H9 (cell line): ENCODE measurements around the gene CISD2. TPM values are rescaled to one million over a fixed set of nuclear protein-coding genes. Genes with fewer than 3 reads are reported as not detected.

Source experiments
- DNase-seq: peaks from one replicate; pipeline ENCODE4 v3.0.0-alpha.2; 2017
- H2AFZ ChIP-seq: one replicate; pipeline ENCODE4 v1.6.1; 2013; ENCODE audit warnings: mild to moderate bottlenecking, low read length, control low read depth, moderate library complexity
- H2AK5ac ChIP-seq: 2 replicates; pipeline ENCODE4 v1.6.1; 2013; ENCODE audit warnings: low read length, control low read depth, mixed read lengths; ENCODE audit not compliant: insufficient read length
- H2BK120ac ChIP-seq: one replicate; pipeline ENCODE4 v1.6.1; 2013; ENCODE audit warnings: low read depth, mild to moderate bottlenecking, low read length, control low read depth, inconsistent platforms; ENCODE audit not compliant: poor library complexity, severe bottlenecking
- H2BK12ac ChIP-seq: 2 replicates; pipeline ENCODE4 v1.6.1; 2013; ENCODE audit warnings: low read length, control low read depth, mixed read lengths, low read depth; ENCODE audit not compliant: insufficient read length
- H2BK15ac ChIP-seq: 2 replicates; pipeline ENCODE4 v1.6.1; 2013; ENCODE audit warnings: low read depth, low read length, control low read depth
- H2BK20ac ChIP-seq: one replicate; pipeline ENCODE4 v1.6.1; 2013; ENCODE audit warnings: low read depth, mild to moderate bottlenecking, low read length, control low read depth, inconsistent platforms; ENCODE audit not compliant: poor library complexity, severe bottlenecking
- H2BK5ac ChIP-seq: 2 replicates; pipeline ENCODE4 v1.6.1; 2013; ENCODE audit warnings: low read length, control low read depth, mixed read lengths; ENCODE audit not compliant: insufficient read length
- H3K14ac ChIP-seq: 2 replicates; pipeline ENCODE4 v1.6.1; 2013; ENCODE audit warnings: low read length, control low read depth; ENCODE audit not compliant: insufficient read depth
- H3K18ac ChIP-seq: 2 replicates; pipeline ENCODE4 v1.6.1; 2013; ENCODE audit warnings: low read depth, mild to moderate bottlenecking, mixed read lengths, low read length, control low read depth; ENCODE audit not compliant: insufficient read length
- H3K23ac ChIP-seq: 2 replicates; pipeline ENCODE4 v1.6.1; 2013; ENCODE audit warnings: low read length, control low read depth, mixed read lengths, low read depth; ENCODE audit not compliant: insufficient read length
- H3K23me2 ChIP-seq: 2 replicates; pipeline ENCODE4 v1.6.1; 2013; ENCODE audit warnings: low read depth, mild to moderate bottlenecking, mixed read lengths, low read length, control low read depth; ENCODE audit not compliant: insufficient read length, poor library complexity, severe bottlenecking
- H3K27ac ChIP-seq: 2 replicates; pipeline ENCODE4 v1.5.1; 2013; ENCODE audit warnings: low read length, control low read depth, mixed read lengths, low read depth; ENCODE audit not compliant: insufficient read length
- H3K27me3 ChIP-seq: 2 replicates; pipeline ENCODE4 v1.6.1; 2013; ENCODE audit warnings: low read length, control low read depth, inconsistent platforms; ENCODE audit not compliant: insufficient read depth
- H3K4ac ChIP-seq: 2 replicates; pipeline ENCODE4 v1.6.1; 2013; ENCODE audit warnings: low read depth, mild to moderate bottlenecking, control low read depth, inconsistent platforms, low read length, moderate library complexity
- H3K4me1 ChIP-seq: 2 replicates; pipeline ENCODE4 v1.6.1; 2013; ENCODE audit warnings: low read length, control low read depth, inconsistent platforms; ENCODE audit not compliant: insufficient read depth
- H3K4me2 ChIP-seq: 2 replicates; pipeline ENCODE4 v1.6.1; 2013; ENCODE audit warnings: low read length, control low read depth, mixed read lengths; ENCODE audit not compliant: insufficient read length, insufficient read depth
- H3K56ac ChIP-seq: 2 replicates; pipeline ENCODE4 v1.6.1; 2013; ENCODE audit warnings: low read depth, mild to moderate bottlenecking, mixed read lengths, low read length, control low read depth; ENCODE audit not compliant: insufficient read length
- H3K79me1 ChIP-seq: 2 replicates; pipeline ENCODE4 v1.6.1; 2013; ENCODE audit warnings: low read depth, mild to moderate bottlenecking, moderate library complexity, low read length, control low read depth, inconsistent platforms; ENCODE audit not compliant: insufficient read depth, poor library complexity, severe bottlenecking
- H3K79me2 ChIP-seq: 2 replicates; pipeline ENCODE4 v1.6.1; 2013; ENCODE audit warnings: low read length, control low read depth, inconsistent platforms; ENCODE audit not compliant: insufficient read depth
- H3K9ac ChIP-seq: 2 replicates; pipeline ENCODE4 v1.6.1; 2013; ENCODE audit warnings: low read length, control low read depth, mixed read lengths; ENCODE audit not compliant: insufficient read length; ENCODE audit errors: extremely low read depth
- H3K9me3 ChIP-seq: one replicate; pipeline ENCODE4 v1.6.1; 2013; ENCODE audit warnings: low read depth, low read length, inconsistent platforms; ENCODE audit not compliant: control insufficient read depth
- H3T11ph ChIP-seq: one replicate; pipeline ENCODE4 v1.6.1; 2013; ENCODE audit warnings: mild to moderate bottlenecking, low read length, control low read depth, inconsistent platforms
- H4K20me1 ChIP-seq: one replicate; pipeline ENCODE4 v1.6.1; 2013; ENCODE audit not compliant: control insufficient read depth, insufficient read length, insufficient read depth
- H4K5ac ChIP-seq: 2 replicates; pipeline ENCODE4 v1.6.1; 2013; ENCODE audit warnings: low read depth, mild to moderate bottlenecking, mixed read lengths, low read length, control low read depth; ENCODE audit not compliant: insufficient read length
- H4K8ac ChIP-seq: replicated peaks from 2 replicates; pipeline ENCODE4 v1.6.1; 2013; ENCODE audit warnings: low read length, control low read depth, mixed read lengths, low read depth; ENCODE audit not compliant: insufficient read length
- H4K91ac ChIP-seq: 2 replicates; pipeline ENCODE4 v1.6.1; 2013; ENCODE audit warnings: low read depth, mild to moderate bottlenecking, moderate library complexity, mixed read lengths, low read length, control low read depth; ENCODE audit not compliant: insufficient read length
- H3K27ac Mint-ChIP-seq, 3 experiments: 2 replicates in 2 of 3; 3 replicates in 1 of 3; pipeline ENCODE4 v1.8.0; 2020 to 2021; ENCODE audit warnings: mixed read lengths in 3 of 3, mild to moderate bottlenecking in 1 of 3, moderate library complexity in 1 of 3
- H3K27me3 Mint-ChIP-seq: 2 replicates; pipeline ENCODE4 v1.8.0; 2021; ENCODE audit warnings: low read depth, mild to moderate bottlenecking, moderate library complexity, mixed read lengths
- H3K36me3 Mint-ChIP-seq, 3 experiments: 2 replicates in 2 of 3; 3 replicates in 1 of 3; pipeline ENCODE4 v1.8.0; 2020 to 2021; ENCODE audit warnings: low read depth in 3 of 3, mixed read lengths in 3 of 3; ENCODE audit not compliant: insufficient read depth in 1 of 3
- H3K4me1 Mint-ChIP-seq, 2 experiments: 2 replicates each; pipeline ENCODE4 v1.8.0; 2020; ENCODE audit warnings: mixed read lengths in 2 of 2
- H3K4me3 Mint-ChIP-seq, 2 experiments: 2 replicates in 1 of 2; 3 replicates in 1 of 2; pipeline ENCODE4 v1.8.0; 2020 to 2021; ENCODE audit warnings: mild to moderate bottlenecking in 2 of 2, mixed read lengths in 2 of 2, moderate library complexity in 1 of 2
- H3K9me3 Mint-ChIP-seq, 2 experiments: 2 replicates in 1 of 2; 3 replicates in 1 of 2; pipeline ENCODE4 v1.8.0; 2020; ENCODE audit warnings: mild to moderate bottlenecking in 2 of 2, mixed read lengths in 2 of 2, moderate library complexity in 1 of 2
- WGBS: extraction: QIAGEN DNeasy Blood & Tissue Kit; methylation state at CpG from one replicate; pipeline ENCODE4 v1.1.7; 2013; ENCODE audit warnings: missing lambda C conversion rate, low lambda C conversion rate, mixed read lengths; ENCODE audit not compliant: insufficient read length; ENCODE audit errors: extremely low coverage; 5-methylcytosine and 5-hydroxymethylcytosine counted together
- total RNA-seq: library from RNA; stranded (reverse); gene quantifications from 2 replicates; pipeline ENCODE4 v1.2.1, GENCODE V29; 2021
- TF ChIP-seq, protein P1 (sequence below): fragments of 200-600 bp; sonication (generic); conservative IDR thresholded peaks from 3 replicates; pipeline ENCODE4 v1.8.0; 2021; ENCODE audit warnings: antibody characterized with exemption, mild to moderate bottlenecking

CISD2 gene
- total RNA-seq, 1 experiment from 2014 or later: 45.6 TPM

DNA sequence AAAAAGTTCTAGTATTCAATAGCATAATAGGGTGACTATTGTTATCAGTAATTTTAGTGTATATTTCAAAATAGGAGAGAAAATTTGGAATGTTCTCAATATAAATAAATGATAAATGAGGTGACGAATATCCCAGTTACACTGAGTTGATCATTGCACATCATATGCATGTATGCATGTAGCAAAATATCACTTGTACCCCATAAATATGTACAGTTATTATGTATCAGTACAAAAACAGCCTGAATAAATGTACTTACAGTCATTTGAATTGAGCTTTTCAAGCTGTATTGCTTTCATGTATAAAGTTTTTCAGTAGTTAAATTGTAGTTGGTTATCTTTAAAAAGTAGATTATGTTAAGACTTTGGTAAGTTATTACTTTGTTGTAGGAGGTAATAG, 12.6 kb downstream of the CISD2 start:
- Histone ChIP-seq H3K23me2 (no peaks in the 10 kb centered on the region), H4K8ac (no peak overlapping the region), H3K18ac (no peak overlapping the region), H3K79me2 (no peaks in the 10 kb centered on the region; the same call in 1 of the 2 replicates), H3K14ac (no peak overlapping the region), H3K4me1 (0 out of 2 replicates have a peak, but pooled peaks cover 6% of the 10 kb centered on the region), H2BK12ac (no peak overlapping the region), H2BK5ac (no peak overlapping the region), H3K23ac (no peak overlapping the region), H2AK5ac (no peak overlapping the region), H2BK20ac (no peak overlapping the region), H3K56ac (no peak overlapping the region), H3T11ph (no peak overlapping the region), H3K27me3 (no peaks in the 10 kb centered on the region), H3K9ac (no peak overlapping the region), H3K79me1 (no peaks in the 10 kb centered on the region), H4K91ac (no peak overlapping the region), H3K9me3 (peaks cover 9% of the 10 kb centered on the region), H2BK15ac (no peak overlapping the region), H2BK120ac (no peak overlapping the region), H2AFZ (no peak overlapping the region), H3K4me2 (no peak overlapping the region), H3K27ac (no peak overlapping the region), H4K5ac (no peak overlapping the region), H4K20me1 (no peaks in the 10 kb centered on the region), H3K4ac (no peak overlapping the region)
- H3K27ac Mint-ChIP-seq: no peak overlapping the region
- TF ChIP-seq, protein P1, sequence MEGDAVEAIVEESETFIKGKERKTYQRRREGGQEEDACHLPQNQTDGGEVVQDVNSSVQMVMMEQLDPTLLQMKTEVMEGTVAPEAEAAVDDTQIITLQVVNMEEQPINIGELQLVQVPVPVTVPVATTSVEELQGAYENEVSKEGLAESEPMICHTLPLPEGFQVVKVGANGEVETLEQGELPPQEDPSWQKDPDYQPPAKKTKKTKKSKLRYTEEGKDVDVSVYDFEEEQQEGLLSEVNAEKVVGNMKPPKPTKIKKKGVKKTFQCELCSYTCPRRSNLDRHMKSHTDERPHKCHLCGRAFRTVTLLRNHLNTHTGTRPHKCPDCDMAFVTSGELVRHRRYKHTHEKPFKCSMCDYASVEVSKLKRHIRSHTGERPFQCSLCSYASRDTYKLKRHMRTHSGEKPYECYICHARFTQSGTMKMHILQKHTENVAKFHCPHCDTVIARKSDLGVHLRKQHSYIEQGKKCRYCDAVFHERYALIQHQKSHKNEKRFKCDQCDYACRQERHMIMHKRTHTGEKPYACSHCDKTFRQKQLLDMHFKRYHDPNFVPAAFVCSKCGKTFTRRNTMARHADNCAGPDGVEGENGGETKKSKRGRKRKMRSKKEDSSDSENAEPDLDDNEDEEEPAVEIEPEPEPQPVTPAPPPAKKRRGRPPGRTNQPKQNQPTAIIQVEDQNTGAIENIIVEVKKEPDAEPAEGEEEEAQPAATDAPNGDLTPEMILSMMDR: no peak
- no peak overlapping the region for H3K4me3 Mint-ChIP-seq
- peaks cover 29 to 35% (median 34%) of the 10 kb centered on the region in 3 experiments for H3K36me3 Mint-ChIP-seq
- no peak for DNase-seq
- WGBS: no CpG with 5 or more reads among the region's 1 CpG
- H3K4me1 Mint-ChIP-seq: peaks cover 8% of the 10 kb centered on the region in 2 experiments
- no peaks in the 10 kb centered on the region for H3K27me3 Mint-ChIP-seq
- peaks cover 21 to 24% of the 10 kb centered on the region in 2 experiments for H3K9me3 Mint-ChIP-seq
